ENCODE data around the gene SNRNP200.

The SNRNP200 gene

DNA sequence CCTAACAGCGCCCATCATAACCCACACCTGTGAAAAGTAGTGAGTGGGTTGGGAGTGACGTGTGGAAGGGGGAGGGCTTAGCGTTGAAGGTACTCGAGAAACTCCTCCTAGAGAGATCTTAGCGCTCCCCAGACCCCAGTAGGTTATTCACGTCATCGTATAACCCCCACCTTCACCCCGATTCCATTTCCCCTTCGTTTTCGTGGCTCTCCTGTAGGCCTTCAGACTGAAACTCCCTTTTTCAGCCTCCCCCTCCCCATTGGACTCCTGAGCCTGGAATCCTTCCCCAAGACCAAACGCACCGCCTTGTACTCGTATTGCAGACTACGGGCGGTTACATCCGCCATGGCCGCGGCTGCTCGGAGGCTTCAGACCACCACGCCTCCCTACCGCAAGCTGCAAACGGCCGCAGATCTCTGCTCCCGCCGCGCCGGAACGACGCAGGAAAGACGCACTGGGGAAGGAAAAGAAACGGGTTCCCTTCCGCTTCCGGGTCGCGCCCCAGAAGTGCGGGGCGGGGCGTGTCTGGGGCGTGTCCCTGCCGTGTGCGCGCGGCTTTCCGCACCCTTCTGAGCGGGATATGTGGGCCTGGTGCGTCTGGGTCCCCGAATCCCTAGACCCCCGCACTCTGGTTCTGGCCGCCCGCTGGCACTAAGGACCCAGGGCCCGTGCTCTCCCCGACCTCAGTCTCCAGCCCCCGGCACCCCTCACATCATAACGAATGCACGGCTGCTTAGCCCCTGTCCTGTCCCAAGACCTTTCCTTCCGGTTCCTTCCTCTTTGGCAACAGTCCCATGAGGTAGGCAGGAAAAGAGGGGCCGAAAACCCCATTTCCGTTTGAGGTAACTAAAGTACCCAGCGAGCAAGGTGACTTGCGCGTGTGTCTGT, at the start of gene SNRNP200:
TSS of gene SNRNP200 (minus strand) at position 456 of the 888 bp plus-strand sequence. CDS start at position 347, 109 bp downstream.
- no peak for DNase-seq

DNA sequence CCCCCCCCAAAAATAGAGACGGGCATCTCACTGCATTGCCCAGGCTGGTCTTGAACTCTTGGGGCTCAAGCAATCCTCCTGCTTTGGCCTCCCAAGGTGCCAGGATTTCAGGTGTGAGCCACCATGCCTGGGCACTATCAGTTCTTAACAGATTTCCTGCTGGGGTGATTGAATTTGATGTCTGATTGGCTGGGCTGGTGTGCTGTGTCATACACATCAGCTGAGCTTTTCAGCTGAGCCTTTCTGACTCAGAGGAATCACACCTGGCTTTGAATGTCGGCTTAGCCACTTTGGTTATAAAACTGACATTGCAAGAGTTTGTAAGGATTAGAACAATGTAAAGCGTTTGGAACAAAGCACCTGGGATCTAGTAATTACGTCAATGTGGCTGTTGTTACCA, 49.1 kb upstream of the SNRNP200 start:
- DNase-seq: no peak

DNA sequence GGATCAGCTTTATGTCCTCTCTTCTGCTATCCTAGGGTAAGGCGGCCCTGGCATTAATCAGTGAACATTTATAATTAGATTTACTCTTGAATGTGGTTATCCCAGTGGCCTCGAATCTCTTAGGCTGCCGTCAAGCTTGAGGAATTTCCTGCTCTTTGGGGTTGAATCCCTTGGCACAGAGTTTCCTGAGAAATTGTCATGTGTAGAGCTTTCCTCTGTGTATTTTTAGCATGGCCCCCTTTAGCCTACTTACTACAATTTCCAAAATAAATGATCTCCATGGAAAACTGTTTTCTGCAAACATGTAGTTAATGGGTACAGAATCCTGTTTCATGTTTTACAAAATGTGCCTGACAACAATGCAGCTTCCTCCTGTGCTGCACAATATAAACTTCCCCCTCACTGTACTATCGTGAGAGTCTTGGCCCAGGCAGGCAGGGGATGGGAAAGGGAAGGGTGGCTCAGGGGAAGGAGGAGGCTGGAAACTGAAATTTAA, 48.3 kb upstream of the SNRNP200 start:
- no peak for DNase-seq

DNA sequence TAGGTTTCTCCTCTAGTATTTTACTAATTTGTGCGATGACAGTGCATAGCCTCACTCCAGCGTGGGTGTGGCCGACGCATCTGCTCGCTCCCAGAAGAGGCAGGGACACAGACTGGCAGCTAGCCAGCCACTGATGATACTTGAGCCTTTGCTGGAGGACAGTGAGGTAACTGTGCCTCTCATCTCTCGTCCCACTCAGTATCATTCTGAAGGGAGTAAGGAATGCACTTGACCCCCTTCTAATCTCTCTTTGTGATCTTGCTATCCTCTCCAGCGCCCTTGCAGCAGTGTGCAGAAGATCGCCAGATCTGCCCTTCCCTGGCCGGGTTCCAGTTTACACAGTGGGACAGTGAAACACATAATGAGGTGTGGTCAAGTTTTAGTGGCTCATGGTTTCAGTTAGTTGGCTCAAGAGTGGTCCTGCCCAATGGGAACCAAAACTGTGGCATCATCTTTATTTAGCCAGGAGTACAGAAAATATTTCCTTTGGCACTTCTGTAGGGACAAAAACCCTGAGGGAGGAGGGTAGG, 47.8 kb upstream of the SNRNP200 start:
- DNase-seq: no peak

DNA sequence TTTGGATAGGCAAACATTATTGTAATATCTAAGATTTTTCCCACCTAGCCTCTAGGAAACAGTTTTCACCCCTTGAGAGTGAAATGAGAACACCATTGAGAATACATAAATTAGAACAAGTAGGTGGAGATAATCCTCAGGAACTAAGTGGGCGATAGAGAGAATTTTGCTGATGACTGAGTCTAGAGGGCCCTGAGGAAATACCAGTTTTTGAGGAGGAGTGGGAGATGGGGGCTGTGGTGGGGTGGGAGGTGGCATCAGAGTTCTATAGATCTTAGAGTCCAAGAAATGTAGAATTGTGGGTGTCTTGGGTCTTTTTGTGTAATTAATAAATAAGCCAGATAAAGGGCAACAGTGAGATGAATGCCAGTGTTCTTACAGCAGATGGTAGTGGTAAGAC, 42.0 kb upstream of the SNRNP200 start:
- no peak for DNase-seq

DNA sequence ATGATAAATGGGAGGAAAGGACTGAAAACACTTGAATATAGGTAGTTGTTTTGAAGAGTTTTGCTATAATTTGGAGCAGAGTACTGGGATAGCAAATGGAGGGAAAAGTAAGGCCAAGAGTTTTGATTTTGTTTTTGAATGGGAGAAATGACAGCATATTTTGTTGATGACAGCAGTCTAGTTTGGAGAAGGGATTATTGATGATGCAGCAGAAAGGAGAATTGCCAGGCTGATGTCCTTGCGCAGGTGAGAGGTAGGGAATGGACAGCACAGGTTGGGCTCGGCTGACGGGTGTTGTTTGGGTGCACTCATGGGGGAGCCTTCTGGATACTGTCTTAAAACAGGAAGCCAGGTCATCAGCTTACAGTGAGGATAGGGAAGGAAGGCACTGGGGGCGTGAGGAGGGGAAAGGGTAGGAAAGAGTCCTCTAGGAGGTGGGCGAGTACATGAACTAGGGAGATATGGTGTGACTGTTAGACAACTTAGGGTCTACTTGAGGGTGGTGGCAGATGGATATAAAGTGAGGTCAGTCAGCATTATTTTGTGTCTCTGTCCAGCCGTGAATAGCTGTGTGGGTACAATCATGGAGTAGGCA, 40.6 kb upstream of the SNRNP200 start:
- no peak for DNase-seq

DNA sequence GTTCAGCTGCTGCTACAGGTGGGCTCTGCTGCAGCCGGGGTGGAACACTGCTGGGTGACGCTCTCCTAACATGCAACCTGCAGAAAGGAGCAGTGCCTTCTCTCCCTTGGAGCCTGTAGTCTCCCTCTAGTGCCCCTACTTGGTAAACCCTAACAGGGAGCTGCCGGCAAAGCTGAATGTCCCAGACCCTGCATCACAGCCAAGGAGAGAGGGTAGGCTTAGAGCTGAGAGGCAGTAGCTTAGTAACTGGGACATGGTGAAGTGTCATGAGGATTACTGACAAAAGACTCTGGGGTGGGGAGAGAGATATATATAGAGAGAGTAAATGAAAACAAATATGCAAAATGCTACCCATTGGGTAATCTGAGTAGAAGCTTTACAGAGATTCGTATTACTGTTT, 40.1 kb upstream of the SNRNP200 start:
- DNase-seq: no peak

DNA sequence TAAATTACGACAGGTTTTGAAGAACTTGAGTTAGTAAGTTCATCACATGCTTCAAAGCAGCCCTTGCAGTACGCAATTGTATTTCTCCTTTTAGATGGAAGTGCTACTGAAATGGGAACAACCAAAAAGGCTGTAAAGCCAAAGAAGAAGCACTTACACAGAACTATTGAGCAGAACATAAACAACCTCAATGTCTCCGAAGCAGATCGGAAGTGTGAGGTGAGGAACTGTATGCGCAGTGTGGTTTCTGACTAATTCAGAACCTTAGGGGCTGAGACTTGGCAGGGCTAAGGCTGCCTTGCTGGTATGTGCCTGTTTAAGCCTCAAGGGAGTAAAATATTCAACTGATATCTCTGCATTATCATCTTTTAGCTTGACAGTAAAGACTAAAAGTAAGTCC, 38.7 kb upstream of the SNRNP200 start:
- DNase-seq: no peak

DNA sequence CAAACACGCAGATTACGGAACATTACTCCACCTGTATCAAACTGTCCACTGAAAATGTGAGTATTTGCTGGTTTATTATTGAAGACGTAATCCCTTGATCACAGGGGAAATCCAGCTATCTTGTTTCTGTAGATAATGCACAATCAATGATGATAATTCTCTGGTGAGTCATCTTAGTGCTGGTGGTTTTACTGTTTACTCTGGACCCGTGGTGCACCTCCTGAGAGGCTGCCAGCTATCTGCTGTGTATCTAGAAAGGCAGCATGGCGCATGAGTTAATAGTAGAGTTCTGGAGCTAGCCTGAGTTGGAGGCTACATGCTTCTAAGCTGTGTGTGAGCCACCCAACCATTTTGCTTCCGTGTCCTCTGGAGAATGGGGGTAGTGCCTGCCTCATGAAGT, 36.7 kb upstream of the SNRNP200 start:
- no peak for DNase-seq

DNA sequence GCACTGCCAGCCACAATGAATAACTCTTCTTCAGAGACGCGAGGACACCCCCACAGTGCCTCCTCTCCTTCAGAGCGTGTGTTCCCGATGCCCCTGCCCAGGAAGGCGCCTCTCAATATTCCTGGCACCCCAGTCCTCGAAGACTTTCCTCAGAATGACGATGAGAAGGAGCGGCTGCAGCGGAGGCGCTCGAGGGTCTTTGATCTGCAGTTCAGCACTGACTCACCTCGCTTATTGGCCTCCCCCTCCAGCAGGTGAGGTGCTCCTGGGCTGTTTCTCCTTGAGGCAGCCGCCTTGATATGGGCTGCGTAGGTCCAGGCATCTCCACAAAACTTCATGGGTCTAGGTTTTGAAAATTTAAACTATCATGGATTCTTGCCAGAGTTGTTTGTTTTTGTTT, 36.3 kb upstream of the SNRNP200 start:
- no peak for DNase-seq

DNA sequence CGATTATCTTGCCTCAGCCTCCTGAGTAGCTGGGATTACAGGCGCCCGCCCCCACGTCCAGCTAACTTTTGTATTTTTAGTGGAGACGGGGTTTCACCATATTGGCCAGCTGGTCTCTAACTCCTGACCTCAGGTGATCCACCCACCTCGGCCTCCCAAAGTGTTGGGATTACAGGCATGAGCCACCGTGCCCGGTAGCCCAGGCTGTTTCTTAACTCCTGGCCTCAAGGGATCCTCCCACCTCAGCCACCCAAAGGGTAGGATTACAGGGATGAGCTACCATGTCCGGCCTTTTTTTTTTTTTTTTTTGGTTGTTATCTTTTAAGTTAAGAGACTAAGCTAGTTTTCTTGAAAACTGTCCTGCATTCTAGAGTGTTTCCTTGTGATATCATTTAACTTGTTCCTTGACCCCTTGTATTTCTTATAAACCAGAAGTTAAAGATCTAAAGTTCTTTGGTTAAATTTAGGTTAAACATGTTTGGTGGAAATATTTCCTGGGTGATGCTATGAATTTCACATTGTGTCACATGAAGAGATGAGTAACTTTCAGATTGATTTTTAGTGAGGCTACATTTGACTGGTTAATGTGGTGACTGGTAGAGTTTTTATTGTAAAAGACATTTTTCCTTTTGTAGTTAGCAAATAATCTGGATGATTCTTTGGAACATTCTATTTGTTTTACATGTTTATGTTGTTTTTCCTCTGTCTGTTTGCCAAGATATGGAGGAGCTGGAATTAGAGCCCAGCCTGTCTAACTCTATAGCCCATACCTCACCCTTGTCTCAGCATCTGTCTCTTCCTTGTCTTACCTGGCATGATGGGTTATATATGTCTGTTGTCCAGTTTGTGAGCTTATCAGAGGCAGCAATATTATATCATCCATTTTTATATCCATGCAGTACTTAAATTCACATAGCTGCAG, 35.4 kb upstream of the SNRNP200 start:
- no peak for DNase-seq

DNA sequence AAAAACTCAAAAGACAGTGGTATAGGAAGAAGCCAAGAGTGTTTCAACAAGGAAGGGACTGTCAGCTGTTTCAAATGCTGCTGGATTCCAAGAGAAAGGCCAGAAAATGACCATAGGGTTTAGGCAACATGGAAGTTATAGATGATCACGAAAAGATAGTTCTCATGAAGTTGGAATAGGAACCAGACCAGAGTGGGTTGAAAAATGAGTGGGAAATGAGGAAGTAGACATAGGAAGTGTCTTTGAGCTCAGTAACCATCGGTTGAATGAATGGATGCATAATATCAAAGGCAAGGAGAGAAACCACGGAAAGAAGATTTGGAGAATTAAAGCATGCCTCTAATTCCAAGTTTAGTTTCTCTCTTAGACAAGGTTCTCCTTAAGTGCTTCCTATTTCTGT, 31.5 kb upstream of the SNRNP200 start:
- DNase-seq: no peak

DNA sequence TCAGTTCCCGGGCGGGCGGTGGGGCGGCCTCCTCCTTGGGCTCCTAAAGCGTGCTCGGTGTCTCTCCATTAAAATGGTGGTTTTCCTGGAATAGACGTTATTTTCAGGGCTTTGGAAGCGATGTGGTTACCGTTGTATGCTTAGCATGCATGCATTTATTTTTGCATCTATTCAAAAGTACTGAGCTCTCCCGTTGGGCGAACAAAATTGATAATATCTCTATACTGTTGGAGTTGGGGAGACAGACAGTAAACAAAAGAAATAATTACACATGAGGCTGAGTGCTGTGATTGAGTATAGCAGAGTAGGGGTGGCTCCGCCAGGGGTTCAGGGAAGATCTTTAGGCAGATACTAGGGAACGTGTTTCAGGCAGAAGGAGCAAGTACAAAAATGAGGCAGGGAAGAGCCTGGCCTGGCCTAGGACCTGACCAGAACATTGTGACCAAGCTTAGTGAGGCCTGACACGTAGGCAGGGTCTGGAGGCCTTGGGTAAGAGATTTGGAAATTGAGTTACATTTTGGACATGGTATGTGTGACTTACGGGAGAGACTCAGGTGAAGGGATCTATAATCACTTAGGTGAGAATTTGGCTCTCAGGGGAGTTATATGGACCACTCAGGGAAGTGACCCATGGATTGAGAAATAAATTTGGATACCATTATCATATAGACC, 30.9 kb upstream of the SNRNP200 start:
- DNase-seq: no peak

DNA sequence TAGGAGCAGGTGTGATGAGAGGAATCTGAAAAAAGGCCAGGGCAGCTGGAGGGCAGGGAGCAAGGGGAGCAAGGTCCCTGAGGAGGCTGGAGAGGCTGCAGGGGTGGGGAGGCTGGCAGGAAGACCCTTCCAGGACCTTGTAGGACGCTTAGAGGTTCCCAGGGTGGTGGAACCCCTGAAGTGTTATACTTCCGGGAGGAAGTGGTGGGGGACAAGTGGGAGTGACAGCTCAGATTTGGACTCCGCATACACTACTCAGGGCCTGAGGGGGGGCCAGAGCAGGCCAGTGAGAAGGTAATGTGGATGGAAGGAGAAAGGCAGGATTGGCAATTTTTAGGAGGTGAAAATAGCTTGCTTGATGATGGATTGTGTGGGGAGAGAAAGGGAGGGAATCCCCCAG, 28.4 kb upstream of the SNRNP200 start:
- DNase-seq: no peak

DNA sequence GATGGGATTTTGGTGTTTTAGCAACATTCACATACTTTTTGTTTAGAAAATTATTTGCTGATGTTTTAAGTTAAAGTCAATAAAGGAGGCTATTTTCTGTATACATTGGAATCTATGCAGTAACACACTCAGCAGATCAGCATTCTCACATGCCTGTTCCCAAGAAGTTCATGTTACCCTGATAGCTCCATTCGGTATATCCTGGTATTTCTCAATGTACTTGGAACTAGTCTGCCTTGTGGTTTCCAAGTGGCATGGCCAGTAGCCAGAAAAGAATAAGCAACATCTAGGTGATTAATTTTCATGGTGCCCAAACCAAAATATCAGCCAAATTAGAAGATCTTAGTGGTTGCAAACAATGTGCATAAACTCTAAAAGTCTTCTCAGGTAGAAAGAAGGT, 25.1 kb upstream of the SNRNP200 start:
- DNase-seq: no peak

DNA sequence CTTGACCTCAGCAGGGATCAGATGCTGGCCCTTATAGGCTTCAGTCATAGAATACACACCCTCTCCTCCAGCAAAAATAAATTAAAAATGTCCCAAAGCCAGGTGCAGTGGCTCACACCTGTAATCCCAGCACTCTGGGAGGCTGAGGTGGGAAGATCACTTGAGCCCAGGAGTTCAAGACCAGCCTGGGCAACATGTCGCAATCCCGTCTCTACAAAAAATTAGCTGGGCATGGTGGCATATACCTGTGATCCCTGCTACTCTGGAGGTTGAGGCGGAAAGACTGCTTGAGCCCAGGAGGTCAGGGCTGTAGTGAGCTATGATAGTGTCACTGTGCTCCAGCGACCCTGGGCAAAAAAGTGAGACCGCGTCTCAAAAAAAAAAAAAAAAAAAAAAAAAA, 24.5 kb upstream of the SNRNP200 start:
- no peak for DNase-seq

DNA sequence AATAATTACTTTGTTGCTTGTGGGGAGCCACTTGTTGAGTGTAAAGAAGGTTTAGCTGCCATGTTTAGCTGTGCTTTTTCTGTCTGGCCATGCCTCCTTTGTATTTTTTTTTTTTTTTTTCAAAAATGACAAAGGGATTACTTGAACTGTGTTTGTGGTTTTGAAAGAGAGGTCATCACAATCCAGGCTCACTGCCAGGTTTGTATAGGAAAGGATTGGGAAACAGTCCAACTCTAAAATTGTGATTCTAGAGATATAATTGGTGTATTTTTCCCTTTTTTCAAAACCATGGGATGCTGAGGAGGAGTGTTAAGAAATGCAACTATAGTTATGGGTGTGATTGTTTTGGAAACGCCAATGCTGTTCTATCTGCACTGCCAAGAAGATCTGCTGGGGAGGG, 24.1 kb upstream of the SNRNP200 start:
- no peak for DNase-seq

DNA sequence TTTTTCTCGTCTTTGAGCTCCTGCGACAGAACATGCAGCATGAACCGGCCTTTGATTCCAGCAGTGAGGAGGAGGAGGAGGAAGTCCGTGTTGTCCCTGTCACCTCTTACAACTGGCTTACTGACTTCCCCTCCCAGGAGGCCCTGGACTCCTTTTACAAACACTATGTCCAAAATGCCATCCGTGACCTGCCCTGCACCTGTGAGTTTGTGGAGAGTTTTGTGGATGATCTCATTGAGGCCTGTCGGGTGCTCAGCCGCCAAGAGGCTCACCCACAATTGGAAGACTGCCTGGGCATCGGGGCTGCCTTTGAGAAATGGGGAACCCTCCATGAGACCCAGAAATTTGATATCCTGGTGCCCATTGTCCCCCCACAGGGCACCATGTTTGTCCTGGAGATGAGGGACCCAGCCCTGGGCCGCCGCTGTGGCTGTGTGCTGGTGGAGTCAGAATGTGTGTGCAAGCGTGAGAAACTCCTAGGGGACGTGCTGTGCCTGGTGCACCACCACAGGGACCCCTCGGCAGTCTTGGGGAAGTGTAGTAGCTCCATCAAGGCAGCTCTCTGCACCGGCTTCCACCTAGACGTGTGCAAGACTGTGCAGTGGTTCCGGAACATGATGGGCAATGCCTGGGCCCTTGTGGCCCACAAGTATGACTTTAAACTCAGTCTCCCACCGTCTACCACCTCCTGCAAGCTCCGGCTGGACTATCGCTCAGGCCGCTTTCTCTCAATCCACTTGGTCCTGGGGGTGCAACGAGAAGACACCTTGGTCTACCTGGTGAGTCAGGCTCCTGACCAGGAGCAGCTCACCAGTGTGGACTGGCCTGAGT, 21.9 kb upstream of the SNRNP200 start:
- DNase-seq: no peak

DNA sequence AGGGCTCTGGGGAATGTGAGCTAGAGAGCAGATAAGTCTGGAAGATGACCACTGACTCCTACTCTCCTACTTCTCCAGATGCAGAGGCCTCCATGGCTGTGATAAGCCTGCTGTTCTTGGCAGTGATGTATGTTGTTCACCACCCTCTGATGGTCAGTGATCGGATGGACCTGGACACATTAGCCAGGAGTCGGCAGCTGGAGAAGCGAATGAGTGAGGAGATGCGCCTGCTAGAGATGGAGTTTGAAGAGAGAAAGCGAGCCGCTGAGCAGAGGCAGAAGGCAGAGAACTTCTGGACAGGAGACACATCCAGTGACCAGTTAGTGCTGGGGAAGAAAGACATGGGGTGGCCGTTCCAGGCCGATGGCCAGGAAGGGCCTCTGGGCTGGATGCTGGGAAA, 21.2 kb upstream of the SNRNP200 start:
- no peak for DNase-seq

DNA sequence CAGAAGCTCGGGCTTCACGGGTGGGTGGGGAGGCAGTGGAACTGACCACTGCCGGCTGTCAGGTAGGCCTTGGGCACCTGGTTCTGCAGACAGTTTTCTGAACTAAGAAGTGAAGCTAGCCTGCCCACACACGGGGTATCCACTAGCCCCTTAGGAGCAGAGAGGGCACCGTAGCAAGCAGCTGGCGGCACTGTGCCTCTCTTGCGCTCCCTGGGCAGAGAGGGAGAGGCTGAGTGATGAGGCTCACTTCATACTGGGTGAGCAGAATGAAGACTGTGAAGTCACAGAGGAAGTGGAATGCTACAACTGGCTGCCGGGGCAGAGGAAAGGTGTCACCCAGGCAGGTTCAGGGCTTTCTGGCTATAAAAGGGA, 20.5 kb upstream of the SNRNP200 start:
- DNase-seq: no peak

DNA sequence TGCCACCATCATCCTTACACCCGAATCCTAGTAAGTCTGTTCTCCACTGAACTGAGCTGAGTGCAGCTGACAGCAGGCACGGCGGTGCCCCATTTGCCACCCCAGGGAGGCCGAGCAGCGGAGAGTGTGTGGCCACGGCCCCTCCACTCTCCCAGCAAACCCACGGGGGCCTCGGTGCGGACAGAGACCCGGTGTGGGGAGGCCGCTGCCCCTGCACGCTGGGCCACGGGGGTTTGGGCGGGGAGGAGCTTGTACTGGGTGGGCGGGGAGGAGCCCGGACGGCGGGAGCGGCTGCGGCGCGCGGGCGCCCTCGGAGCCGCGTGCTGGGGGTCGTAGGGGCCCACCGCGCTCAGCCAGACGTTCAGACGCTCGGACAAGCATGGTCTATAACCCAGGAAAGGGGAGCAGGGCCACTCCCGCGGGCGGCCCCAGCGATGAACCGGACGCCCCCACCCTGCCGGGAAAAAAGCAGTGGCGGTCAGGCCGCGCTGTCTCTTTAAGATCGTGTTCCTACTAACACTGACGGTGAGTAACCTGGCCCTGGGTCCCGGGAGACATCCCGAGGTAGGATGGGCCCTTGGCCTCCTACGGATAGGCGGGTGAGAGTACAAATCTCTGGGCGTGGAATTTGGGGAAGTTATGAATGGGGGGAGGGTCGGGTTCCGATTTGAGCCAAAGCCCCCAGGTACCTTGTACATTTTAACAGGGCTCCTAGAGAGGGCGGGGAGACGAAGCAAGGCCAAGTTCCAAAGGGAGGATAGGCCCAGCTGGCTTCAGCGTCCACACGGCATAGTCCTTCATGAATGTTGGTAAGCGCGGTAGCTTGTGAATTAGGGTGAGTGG, 19.9 kb upstream of the SNRNP200 start, which contains the start of gene ITPRIPL1:
TSS of gene ITPRIPL1 (plus strand) at position 277 of the 843 bp plus-strand sequence. CDS start at position 800, 523 bp downstream.
- no peak for DNase-seq

All from cortex of kidney (tissue), 1 donor.